Esophagus squamous epithelium (tissue), 4 donors: ENCODE data around the gene STAT3.

Source experiments
- CTCF ChIP-seq, 6 experiments: fragments of 450-650 bp in 4 of 6; fragments of 200-600 bp in 2 of 6; sonication (generic) in 2 of 6; IDR thresholded peaks; one replicate each; pipeline ENCODE4 v1.5.1; 2016 to 2019; ENCODE audit warnings: antibody characterized with exemption in 6 of 6, mild to moderate bottlenecking in 4 of 6, moderate library complexity in 4 of 6
- POLR2A ChIP-seq, 4 donors: fragments of 450-650 bp; IDR thresholded peaks; one replicate each; pipeline ENCODE4 v1.6.1; 2017; ENCODE audit warnings: antibody characterized with exemption in 4 of 4, mild to moderate bottlenecking in 4 of 4, moderate library complexity in 3 of 4

- TF ChIP-seq CTCF (IDR thresholded peaks at IDR 0.05): no peak
- no peak for TF ChIP-seq POLR2A (IDR thresholded peaks at IDR 0.05)
Measured at GRCh38 chr17:42359133-42359532, 29.1 kb downstream of the STAT3 start.
